Lower leg skin (tissue), 4 donors: ENCODE data around the gene TRDN. TPM values are rescaled to one million over a fixed set of nuclear protein-coding genes. Genes with fewer than 3 reads are reported as not detected.
"Not testable (repeated sequence)": the region's sequence is repeated elsewhere in the genome, so short reads cannot be mapped to it uniquely, and the experiment has no call there.

Experiments
- DNase-seq, 2 donors: peaks; one replicate each; pipeline ENCODE4 v3.0.0-alpha.2; 2019; ENCODE audit warnings: low spot score in 2 of 2
- H3K4me3 ChIP-seq: fragments of 200-600 bp; sonication (generic); 2 replicates; pipeline ENCODE4 v1.5.1; 2017; ENCODE audit warnings: mild to moderate bottlenecking, low read depth; ENCODE audit not compliant: poor library complexity, severe bottlenecking
- CTCF ChIP-seq, 3 donors: fragments of 450-650 bp; IDR thresholded peaks; one replicate each; pipeline ENCODE4 v1.5.1; 2016; ENCODE audit warnings: antibody characterized with exemption in 3 of 3, mild to moderate bottlenecking in 3 of 3, moderate library complexity in 2 of 3
- POLR2A ChIP-seq, 2 donors: fragments of 450-650 bp; IDR thresholded peaks; one replicate each; pipeline ENCODE4 v1.6.1; 2016 to 2017; ENCODE audit warnings: antibody characterized with exemption in 2 of 2, mild to moderate bottlenecking in 1 of 2, moderate library complexity in 1 of 2
- WGBS, 2 donors: methylation state at CpG; one replicate each; pipeline ENCODE4 v1.1.5; 2018; 5-methylcytosine and 5-hydroxymethylcytosine counted together
- intact Hi-C: fragments of 100-400 bp; cut with DNase I; formaldehyde crosslinking; loops from one replicate; pipeline ENCODE4 v1.15.0; 2023; ENCODE audit warnings: low total_unique reads
- total RNA-seq, 4 donors: library from RNA; depleted of rRNA; stranded (reverse); fragments of >200 nt; gene quantifications; one replicate each; pipeline ENCODE4 v1.1.0, GENCODE V29; 2016

The TRDN gene
- total RNA-seq, 4 donors from 2014 or later = 0.06 TPM; not detected in 3

GRCh38 chr6:123507582-123507981, 129.2 kb downstream of the TRDN start:
- no peak for DNase-seq
- 47 to 48% methylated on average over 2 of the region's 2 CpGs for WGBS, 2 donors
- no peak for TF ChIP-seq POLR2A (IDR thresholded peaks at IDR 0.05)
- no peak for TF ChIP-seq CTCF (IDR thresholded peaks at IDR 0.05)
- intact Hi-C loops = no loop called here
- no peak overlapping the region for H3K4me3 ChIP-seq

- intact Hi-C loops = no loop called here
- TF ChIP-seq POLR2A (IDR thresholded peaks at IDR 0.05) = no peak
- TF ChIP-seq CTCF (IDR thresholded peaks at IDR 0.05) = no peak
- WGBS, 2 donors = 83 to 85% methylated on average over 1 of the region's 1 CpG
- no peak for DNase-seq
- no peak overlapping the region for H3K4me3 ChIP-seq
Observed at GRCh38 chr6:123503619-123504018, 133.1 kb downstream of the TRDN start.

GRCh38 chr6:123497025-123497424, 139.7 kb downstream of the TRDN start:
- no peak for DNase-seq
- no peak overlapping the region for H3K4me3 ChIP-seq
- intact Hi-C loops = no loop called here
- TF ChIP-seq CTCF (IDR thresholded peaks at IDR 0.05) (no peak), POLR2A (IDR thresholded peaks at IDR 0.05) (no peak)
- WGBS, 2 donors = 95 to 98% methylated on average over 2 of the region's 2 CpGs

GRCh38 chr6:123489589-123489988, 147.2 kb downstream of the TRDN start:
- H3K4me3 ChIP-seq = no peak overlapping the region
- intact Hi-C loops = no loop called here
- no peak for DNase-seq
- WGBS, 2 donors = 55% methylated on average over 1 of the region's 1 CpG
- no peak for TF ChIP-seq POLR2A (IDR thresholded peaks at IDR 0.05)
- no peak for TF ChIP-seq CTCF (IDR thresholded peaks at IDR 0.05)

GRCh38 chr6:123480986-123481385, 155.8 kb downstream of the TRDN start:
- intact Hi-C loops = no loop called here
- no peak for DNase-seq
- no peak overlapping the region for H3K4me3 ChIP-seq
- no peak for TF ChIP-seq CTCF (IDR thresholded peaks at IDR 0.05)
- no peak for TF ChIP-seq POLR2A (IDR thresholded peaks at IDR 0.05)
- WGBS, 2 donors = 69 to 70% methylated on average over 1 of the region's 1 CpG

GRCh38 chr6:123472025-123472702, 164.6 kb downstream of the TRDN start:
- 92 to 93% methylated on average over 28 to 29 of the region's 29 CpGs for WGBS, 2 donors
- DNase-seq, H3K4me3 ChIP-seq, intact Hi-C loops: not testable (repeated sequence)
